Neural cell (in vitro differentiated cells): ENCODE data around the gene PIP5K1A.

Experiments used
- CTCF ChIP-seq: fragments of 450-650 bp; IDR thresholded peaks from 2 replicates; pipeline ENCODE4 v1.5.1; 2014; ENCODE audit warnings: antibody characterized with exemption, mild to moderate bottlenecking, moderate library complexity; ENCODE audit not compliant: poor library complexity, severe bottlenecking
- EP300 ChIP-seq: fragments of 450-650 bp; conservative IDR thresholded peaks from 2 replicates; pipeline ENCODE4 v1.6.1; 2014; ENCODE audit warnings: antibody characterized with exemption, mild to moderate bottlenecking, moderate library complexity; ENCODE audit not compliant: poor library complexity, severe bottlenecking
- EZH2 ChIP-seq: fragments of 200-600, 300-800 bp; shearing (Covaris generic), sonication (generic); IDR thresholded peaks from 2 replicates; pipeline ENCODE4 v1.6.1; 2014; ENCODE audit warnings: antibody characterized with exemption, low read length, borderline replicate concordance, mild to moderate bottlenecking; ENCODE audit not compliant: insufficient read depth, poor library complexity, severe bottlenecking
- POLR2AphosphoS5 ChIP-seq: IDR thresholded peaks from 2 replicates; pipeline ENCODE4 v1.6.1; 2012

- TF ChIP-seq EP300 (no peak), CTCF (no peak), POLR2AphosphoS5 (no peak), EZH2 (no peak)
Observed at GRCh38 chr1:151242442-151242841, 44.1 kb downstream of the PIP5K1A start.
